ENCODE measurements around the gene GRM5. TPM values are rescaled to one million over a fixed set of nuclear protein-coding genes. Genes with fewer than 3 reads are reported as not detected.
"Not testable (repeated sequence)": the region's sequence is repeated elsewhere in the genome, so short reads cannot be mapped to it uniquely, and the experiment has no call there.

The GRM5 gene
- total RNA-seq, 1 experiment from 2014 or later = not detected

- peak; percentile 87 for DNase-seq (ENCODE audit: low read depth)
Measured at GRCh38 chr11:88543902-88544655, 521.7 kb downstream of the GRM5 start.

GRCh38 chr11:88541006-88541405 lies 524.8 kb downstream of the GRM5 start:
- DNase-seq (ENCODE audit: low read depth) = no peak

- peak; percentile 76 for DNase-seq (ENCODE audit: low read depth)
Measured at GRCh38 chr11:88538098-88538497, 527.7 kb downstream of the GRM5 start.

- no peak for DNase-seq (ENCODE audit: low read depth)
Measured at GRCh38 chr11:88537613-88538012, 528.2 kb downstream of the GRM5 start.

DNA sequence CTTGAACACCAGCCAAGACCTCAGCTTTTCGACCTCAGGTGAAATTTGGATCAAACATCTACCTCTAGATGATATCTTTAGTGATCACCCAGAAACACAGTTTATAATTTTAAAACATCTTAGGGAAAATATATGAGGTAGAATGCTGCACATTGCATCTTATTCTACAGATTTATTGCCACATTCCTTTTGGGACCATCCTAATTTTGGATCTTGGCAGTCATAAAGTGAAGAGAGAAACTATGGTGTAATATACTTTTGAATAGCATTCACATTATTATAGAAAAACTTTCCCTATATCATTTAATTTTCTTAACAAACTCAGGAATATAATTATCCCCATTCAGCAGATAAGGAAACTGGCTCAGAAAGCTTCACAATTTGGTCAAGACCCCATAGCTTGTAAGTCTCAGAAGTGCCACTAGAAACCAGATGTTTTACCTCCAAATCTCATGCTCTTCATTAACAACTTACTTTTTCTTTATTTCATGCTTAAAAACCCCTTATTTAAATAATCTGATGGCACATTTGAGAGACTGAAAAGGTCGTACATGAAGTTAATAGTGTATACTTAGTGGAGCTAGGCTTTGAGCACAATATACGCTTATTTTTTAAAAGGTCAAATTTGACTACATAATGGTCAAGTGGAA lies 529.0 kb downstream of the GRM5 start:
- DNase-seq (ENCODE audit: low read depth) = no peak

- peak; percentile 91 for DNase-seq (ENCODE audit: low read depth)
Measured at GRCh38 chr11:88535916-88536547, 529.8 kb downstream of the GRM5 start.

DNA sequence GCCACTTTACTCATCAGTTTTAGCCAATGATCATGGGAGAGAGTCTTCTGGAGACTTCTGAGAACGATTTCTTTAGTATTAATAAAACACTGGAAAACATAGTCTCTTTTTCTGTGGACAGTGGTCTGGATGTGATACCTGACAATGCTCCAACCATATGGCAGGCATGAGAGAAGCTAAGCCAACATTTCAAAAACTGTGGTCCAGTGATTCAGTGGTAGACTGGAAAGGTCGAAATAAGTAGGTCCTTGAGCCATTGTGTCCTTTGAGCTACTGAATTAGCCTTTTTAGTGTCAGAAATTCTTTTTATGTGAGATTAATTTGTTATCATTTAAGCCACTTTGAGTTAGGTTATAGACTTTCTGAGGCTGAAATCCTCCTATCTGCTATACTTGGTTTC lies 530.5 kb downstream of the GRM5 start:
- peak; percentile 33 for DNase-seq (ENCODE audit: low read depth)

- DNase-seq (ENCODE audit: low read depth) = not testable (repeated sequence)
Measured at GRCh38 chr11:88534706-88535105, 531.1 kb downstream of the GRM5 start.

DNA sequence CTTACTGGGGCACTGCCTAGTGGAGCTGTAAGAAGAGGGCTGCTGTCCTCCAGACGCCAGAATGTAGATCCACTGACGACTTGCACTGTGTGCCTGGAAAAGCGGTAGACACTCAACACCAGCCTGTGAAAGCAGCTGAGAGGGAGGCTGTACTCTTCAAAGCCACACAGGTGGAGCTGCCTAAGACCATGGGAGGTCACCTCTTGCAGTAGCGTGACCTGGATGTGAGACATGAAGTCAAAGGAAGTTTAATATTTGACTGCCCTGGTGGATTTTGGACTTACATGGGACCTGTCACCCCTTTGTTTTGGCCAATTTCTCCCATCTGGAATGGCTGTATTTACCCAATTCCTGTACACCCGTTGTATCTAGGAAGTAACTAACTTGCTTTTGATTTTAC lies 531.6 kb downstream of the GRM5 start:
- no peak for DNase-seq (ENCODE audit: low read depth)

GRCh38 chr11:88533001-88533400 lies 532.8 kb downstream of the GRM5 start:
- no peak for DNase-seq (ENCODE audit: low read depth)

DNA sequence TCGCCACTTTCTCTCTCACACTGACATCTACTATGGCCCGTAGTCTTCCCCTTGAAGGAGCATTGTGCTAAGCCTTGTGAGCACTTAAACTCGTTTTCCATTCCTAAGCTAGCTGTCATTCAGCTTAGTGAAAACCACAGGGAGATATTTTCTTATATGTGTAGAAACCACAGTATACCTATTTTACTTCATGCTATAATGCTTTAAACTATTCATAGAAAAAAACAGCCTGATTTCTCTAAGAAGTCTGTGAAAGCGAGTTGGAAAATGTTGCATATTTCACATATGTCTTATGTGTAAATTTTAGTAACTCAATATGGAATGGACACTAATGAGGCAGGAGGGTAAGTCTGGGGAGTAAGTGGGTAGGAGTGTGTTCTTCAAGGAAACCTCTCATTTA lies 534.0 kb downstream of the GRM5 start:
- DNase-seq (ENCODE audit: low read depth) = peak; percentile 28

- DNase-seq (ENCODE audit: low read depth) = no peak
Measured at GRCh38 chr11:88529426-88529825, 536.4 kb downstream of the GRM5 start.

DNA sequence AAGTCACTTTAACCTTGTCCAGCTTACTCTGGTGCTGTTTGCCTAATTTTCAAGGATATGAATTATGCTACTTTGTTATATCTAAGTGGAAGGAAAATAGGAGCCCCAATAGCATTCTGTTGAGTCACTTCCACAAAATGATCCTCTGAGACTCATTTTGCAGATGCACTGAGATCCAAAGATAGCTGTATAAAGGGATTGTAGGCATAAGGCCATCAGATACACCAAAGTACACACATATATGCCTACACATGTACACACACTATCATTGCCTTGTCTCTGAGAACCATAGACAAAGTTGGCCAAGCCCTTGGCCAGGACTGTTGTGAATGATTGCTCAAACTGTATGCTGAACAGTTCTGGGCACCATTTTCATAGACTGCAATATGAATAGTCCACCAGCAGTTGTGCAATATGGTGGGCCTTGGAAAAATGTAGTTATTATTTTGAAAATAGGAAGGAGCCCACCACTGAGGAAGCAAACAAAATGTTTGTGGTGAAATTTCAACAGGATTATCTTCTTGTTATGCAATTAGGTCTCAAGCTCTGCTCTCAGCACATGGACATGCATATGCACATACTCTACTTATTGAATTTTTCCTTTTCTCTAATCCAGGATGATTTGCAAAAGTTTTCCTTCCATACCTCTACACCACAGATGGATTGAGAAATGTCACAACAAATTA lies 542.3 kb downstream of the GRM5 start:
- DNase-seq (ENCODE audit: low read depth) = peak; percentile 72

- DNase-seq (ENCODE audit: low read depth) = no peak
Measured at GRCh38 chr11:88522624-88523385, 543.0 kb downstream of the GRM5 start.

GRCh38 chr11:88521799-88522201 lies 544.0 kb downstream of the GRM5 start:
- DNase-seq (ENCODE audit: low read depth) = no peak

GRCh38 chr11:88521399-88521798 lies 544.4 kb downstream of the GRM5 start:
- peak; percentile 14 for DNase-seq (ENCODE audit: low read depth)

- DNase-seq (ENCODE audit: low read depth) = peak; percentile 38
Measured at GRCh38 chr11:88520391-88520790, 545.4 kb downstream of the GRM5 start.

DNA sequence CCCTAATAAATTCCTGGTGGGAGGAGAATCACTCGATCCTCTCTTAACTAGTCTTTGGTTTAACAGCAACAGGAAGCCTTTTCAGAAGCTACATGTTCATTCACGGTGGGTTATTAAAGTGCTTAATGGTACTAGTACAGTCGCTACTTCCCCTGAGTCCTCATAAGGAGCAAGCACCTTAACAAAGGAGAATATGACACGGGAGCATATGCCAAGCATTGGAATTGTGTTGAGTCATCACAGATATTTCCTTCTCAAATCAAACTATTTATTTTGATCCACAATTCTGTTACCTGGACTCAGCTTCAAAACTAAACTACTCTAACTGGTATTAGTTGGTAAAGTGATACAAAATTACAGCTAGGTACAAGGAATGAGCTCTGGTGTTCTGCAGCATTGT lies 550.8 kb downstream of the GRM5 start:
- DNase-seq (ENCODE audit: low read depth) = no peak

- no peak for DNase-seq (ENCODE audit: low read depth)
Measured at GRCh38 chr11:88511006-88511405, 554.8 kb downstream of the GRM5 start.

- DNase-seq (ENCODE audit: low read depth) = no peak
Measured at GRCh38 chr11:88508759-88509581, 556.8 kb downstream of the GRM5 start.

DNA sequence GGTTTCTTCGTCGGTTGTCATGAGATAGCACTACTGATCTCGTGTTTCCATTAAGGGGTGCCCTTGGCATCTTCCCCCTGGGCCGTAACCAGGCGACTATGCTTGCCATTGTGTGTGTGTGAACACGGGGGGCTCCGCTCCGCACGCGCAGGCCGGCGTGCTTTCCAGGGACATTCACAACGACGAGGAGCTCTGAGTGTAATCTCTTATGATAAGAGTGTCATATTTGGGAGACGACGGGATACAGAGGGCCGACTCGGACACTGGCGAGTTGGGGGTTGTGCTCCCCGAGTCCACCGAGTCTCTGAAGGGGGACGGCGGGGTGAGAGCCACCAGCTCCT lies 557.4 kb downstream of the GRM5 start:
- no peak for DNase-seq (ENCODE audit: low read depth)

All from LHCN-M2 (cell line).